ENCODE data around the gene TP53.

TP53 gene

GRCh38 chr17:7706631-7707354, 19.5 kb upstream of the TP53 start:
- no peak for DNase-seq (ENCODE audit: low read depth)

GRCh38 chr17:7705269-7706255, 18.3 kb upstream of the TP53 start:
- DNase-seq (ENCODE audit: low read depth): no peak

GRCh38 chr17:7704601-7705268, 17.4 kb upstream of the TP53 start, which contains the start of gene EFNB3:
TSS of gene EFNB3 (plus strand) at chr17:7705202. CDS start at chr17:7705599, 397 bp downstream.
- DNase-seq (ENCODE audit: low read depth): no peak

- no peak for DNase-seq (ENCODE audit: low read depth)
Measured at GRCh38 chr17:7703584-7704479, 16.5 kb upstream of the TP53 start.

- DNase-seq (ENCODE audit: low read depth): no peak
Measured at GRCh38 chr17:7702776-7703175, 15.5 kb upstream of the TP53 start.

GRCh38 chr17:7701681-7702080, 14.4 kb upstream of the TP53 start:
- DNase-seq (ENCODE audit: low read depth): no peak

- DNase-seq (ENCODE audit: low read depth): no peak
Measured at GRCh38 chr17:7700510-7700909, 13.2 kb upstream of the TP53 start.

GRCh38 chr17:7697828-7698588, 10.7 kb upstream of the TP53 start:
- no peak for DNase-seq (ENCODE audit: low read depth)

GRCh38 chr17:7695586-7695985, 8.3 kb upstream of the TP53 start:
- no peak for DNase-seq (ENCODE audit: low read depth)

GRCh38 chr17:7688808-7689316, 1.6 kb upstream of the TP53 start:
- no peak for DNase-seq (ENCODE audit: low read depth)

GRCh38 chr17:7687908-7688807, 868 bp upstream of the TP53 start, which contains the start of gene WRAP53:
TSS of gene WRAP53 (plus strand) at chr17:7688477. CDS start at chr17:7688649, 172 bp downstream.
- peak; percentile 91 for DNase-seq (ENCODE audit: low read depth)

GRCh38 chr17:7686222-7687071, 843 bp downstream of the TP53 start:
- DNase-seq (ENCODE audit: low read depth): peak; percentile 65

- DNase-seq (ENCODE audit: low read depth): peak; percentile 78
Measured at GRCh38 chr17:7685533-7686221, 1.6 kb downstream of the TP53 start.

GRCh38 chr17:7684851-7685532, 2.3 kb downstream of the TP53 start:
- no peak for DNase-seq (ENCODE audit: low read depth)

- DNase-seq (ENCODE audit: low read depth): no peak
Measured at GRCh38 chr17:7677388-7678067, 9.8 kb downstream of the TP53 start.

- no peak for DNase-seq (ENCODE audit: low read depth)
Measured at GRCh38 chr17:7676533-7676932, 10.8 kb downstream of the TP53 start.
